Nephron (organoid): Measurements from ENCODE around the gene RIC8B.

ENCODE experiments used
- H3K27ac Mint-ChIP-seq, 3 experiments: 2 replicates each; pipeline ENCODE4 v1.8.0; 2020; ENCODE audit warnings: mixed read lengths in 3 of 3, mild to moderate bottlenecking in 2 of 3, moderate library complexity in 1 of 3
- H3K27me3 Mint-ChIP-seq: 2 replicates; pipeline ENCODE4 v1.8.0; 2021; ENCODE audit warnings: low read depth, mild to moderate bottlenecking, moderate library complexity, mixed read lengths
- H3K36me3 Mint-ChIP-seq: 2 replicates; pipeline ENCODE4 v1.8.0; 2020; ENCODE audit warnings: low read depth, mixed read lengths
- H3K4me1 Mint-ChIP-seq: 2 replicates; pipeline ENCODE4 v1.8.0; 2020; ENCODE audit warnings: mixed read lengths
- H3K4me3 Mint-ChIP-seq, 3 experiments: 2 replicates each; pipeline ENCODE4 v1.8.0; 2020; ENCODE audit warnings: mild to moderate bottlenecking in 3 of 3, mixed read lengths in 3 of 3, moderate library complexity in 2 of 3
- H3K9me3 Mint-ChIP-seq: 2 replicates; pipeline ENCODE4 v1.8.0; 2020; ENCODE audit warnings: mixed read lengths
- TF ChIP-seq, protein P1 (sequence below), 3 experiments: fragments of 200-600 bp; sonication (generic); IDR thresholded peaks; one replicate each; pipeline ENCODE4 v1.5.0; 2021; ENCODE audit warnings: antibody characterized with exemption in 3 of 3; ENCODE audit not compliant: unreplicated experiment in 3 of 3

Gene RIC8B

DNA sequence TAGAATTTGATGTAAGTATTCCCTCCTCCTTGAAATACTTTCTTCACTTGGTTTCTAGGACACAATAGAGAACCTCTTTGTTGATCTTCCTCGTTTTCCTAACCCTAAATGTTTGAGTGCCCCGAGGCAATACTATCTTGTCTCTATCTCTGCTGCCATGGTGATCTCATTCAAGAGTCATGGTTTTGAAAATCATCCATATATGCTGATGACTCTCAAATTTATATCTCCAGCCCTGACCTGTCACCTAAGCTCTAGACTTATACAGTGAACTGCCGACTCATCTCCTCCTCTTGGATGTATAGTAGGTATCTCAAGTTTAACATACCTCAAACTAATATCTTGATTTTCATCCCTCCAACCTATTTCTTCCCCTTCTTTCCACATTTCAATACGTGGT is 71.4 kb downstream of the RIC8B start:
- TF ChIP-seq, protein P1, sequence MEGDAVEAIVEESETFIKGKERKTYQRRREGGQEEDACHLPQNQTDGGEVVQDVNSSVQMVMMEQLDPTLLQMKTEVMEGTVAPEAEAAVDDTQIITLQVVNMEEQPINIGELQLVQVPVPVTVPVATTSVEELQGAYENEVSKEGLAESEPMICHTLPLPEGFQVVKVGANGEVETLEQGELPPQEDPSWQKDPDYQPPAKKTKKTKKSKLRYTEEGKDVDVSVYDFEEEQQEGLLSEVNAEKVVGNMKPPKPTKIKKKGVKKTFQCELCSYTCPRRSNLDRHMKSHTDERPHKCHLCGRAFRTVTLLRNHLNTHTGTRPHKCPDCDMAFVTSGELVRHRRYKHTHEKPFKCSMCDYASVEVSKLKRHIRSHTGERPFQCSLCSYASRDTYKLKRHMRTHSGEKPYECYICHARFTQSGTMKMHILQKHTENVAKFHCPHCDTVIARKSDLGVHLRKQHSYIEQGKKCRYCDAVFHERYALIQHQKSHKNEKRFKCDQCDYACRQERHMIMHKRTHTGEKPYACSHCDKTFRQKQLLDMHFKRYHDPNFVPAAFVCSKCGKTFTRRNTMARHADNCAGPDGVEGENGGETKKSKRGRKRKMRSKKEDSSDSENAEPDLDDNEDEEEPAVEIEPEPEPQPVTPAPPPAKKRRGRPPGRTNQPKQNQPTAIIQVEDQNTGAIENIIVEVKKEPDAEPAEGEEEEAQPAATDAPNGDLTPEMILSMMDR (IDR thresholded peaks at IDR 0.05; ENCODE audit: unreplicated experiment in 3 of 3): no peak
- H3K36me3 Mint-ChIP-seq: peaks cover 18% of the 10 kb centered on the region
- no peaks in the 10 kb centered on the region for H3K9me3 Mint-ChIP-seq
- H3K4me1 Mint-ChIP-seq: peaks cover 9% of the 10 kb centered on the region
- H3K27me3 Mint-ChIP-seq: no peaks in the 10 kb centered on the region
- H3K27ac Mint-ChIP-seq: no peak overlapping the region
- no peak overlapping the region for H3K4me3 Mint-ChIP-seq

DNA sequence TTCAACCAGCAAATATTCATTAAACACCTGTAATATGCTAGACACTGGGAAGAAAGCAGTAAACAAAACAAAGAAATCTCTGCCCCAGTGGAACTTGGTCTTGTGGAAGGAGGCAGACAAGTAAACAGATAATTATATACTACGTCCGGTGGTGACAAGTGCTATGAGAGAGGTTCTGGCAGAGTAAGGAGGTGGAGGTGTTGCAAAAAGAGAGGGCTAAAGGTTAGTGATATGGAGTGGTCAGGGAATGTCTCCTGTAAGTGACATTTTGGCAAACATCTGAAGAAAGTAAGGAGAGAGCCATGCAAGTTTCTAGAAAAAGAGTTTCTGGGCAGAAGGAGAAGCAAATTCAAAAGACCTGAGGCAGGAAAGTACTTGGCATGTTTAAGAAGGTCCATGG is 73.4 kb downstream of the RIC8B start:
- Mint-ChIP-seq H3K27me3 (no peaks in the 10 kb centered on the region), H3K4me3 (no peak overlapping the region), H3K36me3 (peaks cover 26% of the 10 kb centered on the region), H3K9me3 (no peaks in the 10 kb centered on the region), H3K27ac (no peak overlapping the region), H3K4me1 (no peaks in the 10 kb centered on the region)
- TF ChIP-seq, protein P1 (IDR thresholded peaks at IDR 0.05; ENCODE audit: unreplicated experiment in 3 of 3): no peak

DNA sequence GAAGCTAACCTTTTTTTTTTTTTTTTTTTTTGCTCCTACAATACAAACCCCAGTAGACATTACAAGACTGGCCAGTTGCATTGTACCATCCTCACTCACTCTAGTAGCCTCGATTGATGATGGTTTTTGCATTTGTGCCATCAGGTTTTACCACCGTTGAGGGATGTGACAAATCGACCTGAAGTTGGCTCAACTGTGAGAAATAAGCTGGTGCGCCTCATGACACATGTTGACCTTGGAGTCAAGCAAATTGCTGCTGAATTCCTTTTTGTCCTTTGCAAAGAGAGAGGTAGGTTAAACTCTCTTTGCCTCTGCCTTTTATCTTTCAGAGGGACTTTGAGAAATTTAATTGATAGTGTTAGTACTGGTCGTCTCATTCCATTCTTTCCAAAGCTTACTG is 76.8 kb downstream of the RIC8B start:
- Mint-ChIP-seq H3K36me3 (peaks cover 27% of the 10 kb centered on the region), H3K4me3 (no peak overlapping the region), H3K27ac (no peak overlapping the region), H3K4me1 (no peaks in the 10 kb centered on the region), H3K9me3 (no peaks in the 10 kb centered on the region), H3K27me3 (no peaks in the 10 kb centered on the region)
- TF ChIP-seq, protein P1 (IDR thresholded peaks at IDR 0.05; ENCODE audit: unreplicated experiment in 3 of 3): no peak

DNA sequence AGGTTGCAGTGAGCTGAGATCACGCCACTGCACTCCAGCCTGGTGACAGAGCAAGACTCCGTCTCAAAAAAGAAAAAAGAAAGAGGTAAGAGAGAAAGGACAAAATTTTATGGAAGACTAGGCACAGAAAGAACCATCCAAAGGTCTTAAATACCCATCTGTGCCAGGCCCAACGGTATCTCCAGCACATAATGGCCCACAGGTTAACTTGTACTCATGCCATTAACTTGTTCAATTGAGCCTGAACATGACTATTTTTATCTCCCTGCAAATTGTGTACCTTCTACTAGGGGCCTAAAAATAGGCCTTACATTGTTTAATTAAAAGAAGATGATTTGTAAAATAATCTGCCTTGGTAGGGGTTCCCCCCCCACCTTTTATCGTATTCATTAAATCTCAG is 80.2 kb downstream of the RIC8B start:
- peaks cover 25% of the 10 kb centered on the region for H3K36me3 Mint-ChIP-seq
- TF ChIP-seq, protein P1 (IDR thresholded peaks at IDR 0.05; ENCODE audit: unreplicated experiment in 3 of 3): no peak
- H3K4me1 Mint-ChIP-seq: no peaks in the 10 kb centered on the region
- no peaks in the 10 kb centered on the region for H3K9me3 Mint-ChIP-seq
- H3K4me3 Mint-ChIP-seq: no peak overlapping the region
- no peaks in the 10 kb centered on the region for H3K27me3 Mint-ChIP-seq
- no peak overlapping the region for H3K27ac Mint-ChIP-seq

DNA sequence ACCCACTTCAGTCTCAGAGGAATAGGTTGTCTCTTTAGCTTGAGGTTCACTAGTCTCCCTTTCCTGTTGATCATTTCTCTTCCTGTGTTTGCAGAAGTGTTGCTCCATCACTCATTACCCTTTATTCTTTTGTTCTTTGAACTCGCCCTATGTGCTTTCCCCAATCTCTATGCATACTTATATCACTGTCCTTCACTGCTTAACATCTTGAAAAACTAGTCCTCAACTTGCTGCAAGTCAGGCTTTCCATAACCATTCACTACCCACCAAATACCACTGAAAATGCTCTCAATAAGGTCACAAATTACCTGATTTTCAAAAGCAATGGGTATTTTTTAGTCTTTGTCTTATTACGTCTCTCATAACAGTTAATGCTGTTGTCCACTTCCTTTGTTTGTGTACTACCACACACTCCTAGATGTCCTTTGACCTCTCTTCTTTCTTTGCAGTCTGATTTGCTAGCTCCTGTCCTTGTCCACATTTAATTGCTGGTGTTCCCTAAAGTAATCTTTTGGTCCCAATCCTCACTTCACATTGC is 80.8 kb downstream of the RIC8B start:
- peaks cover 24% of the 10 kb centered on the region for H3K36me3 Mint-ChIP-seq
- H3K9me3 Mint-ChIP-seq: no peaks in the 10 kb centered on the region
- H3K27ac Mint-ChIP-seq: no peak overlapping the region
- no peaks in the 10 kb centered on the region for H3K27me3 Mint-ChIP-seq
- no peak overlapping the region for H3K4me3 Mint-ChIP-seq
- TF ChIP-seq, protein P1 (IDR thresholded peaks at IDR 0.05; ENCODE audit: unreplicated experiment in 3 of 3): no peak
- H3K4me1 Mint-ChIP-seq: no peaks in the 10 kb centered on the region
